ENCODE results near the gene ACOT9. TPM values are rescaled to one million over a fixed set of nuclear protein-coding genes. Genes with fewer than 3 reads are reported as not detected.

Gene ACOT9
- total and polyA plus RNA-seq, 2 experiments from 2014 or later, result 28.5 to 34.3 TPM

DNA sequence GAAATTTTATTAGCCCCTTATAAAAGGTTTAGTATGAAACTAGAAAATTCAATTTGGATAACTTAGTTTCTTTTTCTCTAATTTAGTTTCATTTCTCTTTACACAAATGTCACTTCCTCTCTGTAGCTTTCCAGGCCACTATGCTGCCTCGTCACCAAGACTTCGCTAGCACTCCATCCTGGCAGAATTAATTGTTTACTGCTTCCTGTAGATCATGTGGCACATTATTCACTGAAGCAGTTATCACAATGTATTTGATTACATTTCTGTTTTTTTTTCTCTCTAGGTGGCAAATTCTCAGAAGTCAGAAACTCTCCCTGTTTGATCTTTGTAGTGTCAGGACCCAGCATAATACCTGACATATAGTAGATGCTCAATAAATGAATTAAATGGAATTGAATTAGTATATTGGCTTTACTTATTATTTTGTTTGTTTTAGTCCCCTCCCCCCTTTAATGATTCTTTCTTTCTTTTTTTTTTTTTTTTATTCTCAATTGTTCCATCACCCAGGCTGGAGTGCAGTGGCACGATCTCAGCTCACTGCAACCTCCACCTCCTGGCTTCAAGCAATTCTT is 30.6 kb upstream of the ACOT9 start:
- no peaks in the 10 kb centered on the region for H3K36me3 Mint-ChIP-seq (ENCODE audit: low read depth)
- H4K20me1 ChIP-seq (replicated peaks; ENCODE audit: insufficient read depth), result no peaks in the 10 kb centered on the region
- H3K36me3 ChIP-seq (ENCODE audit: insufficient read depth), result no peaks in the 10 kb centered on the region
- H3K79me2 ChIP-seq (replicated peaks; ENCODE audit: insufficient read depth), result no peaks in the 10 kb centered on the region
- H3K4me2 ChIP-seq, result no peak overlapping the region
- TF ChIP-seq, protein P1, sequence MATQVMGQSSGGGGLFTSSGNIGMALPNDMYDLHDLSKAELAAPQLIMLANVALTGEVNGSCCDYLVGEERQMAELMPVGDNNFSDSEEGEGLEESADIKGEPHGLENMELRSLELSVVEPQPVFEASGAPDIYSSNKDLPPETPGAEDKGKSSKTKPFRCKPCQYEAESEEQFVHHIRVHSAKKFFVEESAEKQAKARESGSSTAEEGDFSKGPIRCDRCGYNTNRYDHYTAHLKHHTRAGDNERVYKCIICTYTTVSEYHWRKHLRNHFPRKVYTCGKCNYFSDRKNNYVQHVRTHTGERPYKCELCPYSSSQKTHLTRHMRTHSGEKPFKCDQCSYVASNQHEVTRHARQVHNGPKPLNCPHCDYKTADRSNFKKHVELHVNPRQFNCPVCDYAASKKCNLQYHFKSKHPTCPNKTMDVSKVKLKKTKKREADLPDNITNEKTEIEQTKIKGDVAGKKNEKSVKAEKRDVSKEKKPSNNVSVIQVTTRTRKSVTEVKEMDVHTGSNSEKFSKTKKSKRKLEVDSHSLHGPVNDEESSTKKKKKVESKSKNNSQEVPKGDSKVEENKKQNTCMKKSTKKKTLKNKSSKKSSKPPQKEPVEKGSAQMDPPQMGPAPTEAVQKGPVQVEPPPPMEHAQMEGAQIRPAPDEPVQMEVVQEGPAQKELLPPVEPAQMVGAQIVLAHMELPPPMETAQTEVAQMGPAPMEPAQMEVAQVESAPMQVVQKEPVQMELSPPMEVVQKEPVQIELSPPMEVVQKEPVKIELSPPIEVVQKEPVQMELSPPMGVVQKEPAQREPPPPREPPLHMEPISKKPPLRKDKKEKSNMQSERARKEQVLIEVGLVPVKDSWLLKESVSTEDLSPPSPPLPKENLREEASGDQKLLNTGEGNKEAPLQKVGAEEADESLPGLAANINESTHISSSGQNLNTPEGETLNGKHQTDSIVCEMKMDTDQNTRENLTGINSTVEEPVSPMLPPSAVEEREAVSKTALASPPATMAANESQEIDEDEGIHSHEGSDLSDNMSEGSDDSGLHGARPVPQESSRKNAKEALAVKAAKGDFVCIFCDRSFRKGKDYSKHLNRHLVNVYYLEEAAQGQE (IDR thresholded peaks at IDR 0.05; ENCODE audit: unreplicated experiment), result no peak
- TF ChIP-seq EZH2 (IDR thresholded peaks at IDR 0.05; ENCODE audit: low read depth, unreplicated experiment), result no peak
- TF ChIP-seq JUNB (IDR thresholded peaks at IDR 0.05; ENCODE audit: unreplicated experiment), result no peak
- TF ChIP-seq, protein P2, sequence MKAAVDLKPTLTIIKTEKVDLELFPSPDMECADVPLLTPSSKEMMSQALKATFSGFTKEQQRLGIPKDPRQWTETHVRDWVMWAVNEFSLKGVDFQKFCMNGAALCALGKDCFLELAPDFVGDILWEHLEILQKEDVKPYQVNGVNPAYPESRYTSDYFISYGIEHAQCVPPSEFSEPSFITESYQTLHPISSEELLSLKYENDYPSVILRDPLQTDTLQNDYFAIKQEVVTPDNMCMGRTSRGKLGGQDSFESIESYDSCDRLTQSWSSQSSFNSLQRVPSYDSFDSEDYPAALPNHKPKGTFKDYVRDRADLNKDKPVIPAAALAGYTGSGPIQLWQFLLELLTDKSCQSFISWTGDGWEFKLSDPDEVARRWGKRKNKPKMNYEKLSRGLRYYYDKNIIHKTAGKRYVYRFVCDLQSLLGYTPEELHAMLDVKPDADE (IDR thresholded peaks at IDR 0.05), result no peak
- TF ChIP-seq, protein P3, sequence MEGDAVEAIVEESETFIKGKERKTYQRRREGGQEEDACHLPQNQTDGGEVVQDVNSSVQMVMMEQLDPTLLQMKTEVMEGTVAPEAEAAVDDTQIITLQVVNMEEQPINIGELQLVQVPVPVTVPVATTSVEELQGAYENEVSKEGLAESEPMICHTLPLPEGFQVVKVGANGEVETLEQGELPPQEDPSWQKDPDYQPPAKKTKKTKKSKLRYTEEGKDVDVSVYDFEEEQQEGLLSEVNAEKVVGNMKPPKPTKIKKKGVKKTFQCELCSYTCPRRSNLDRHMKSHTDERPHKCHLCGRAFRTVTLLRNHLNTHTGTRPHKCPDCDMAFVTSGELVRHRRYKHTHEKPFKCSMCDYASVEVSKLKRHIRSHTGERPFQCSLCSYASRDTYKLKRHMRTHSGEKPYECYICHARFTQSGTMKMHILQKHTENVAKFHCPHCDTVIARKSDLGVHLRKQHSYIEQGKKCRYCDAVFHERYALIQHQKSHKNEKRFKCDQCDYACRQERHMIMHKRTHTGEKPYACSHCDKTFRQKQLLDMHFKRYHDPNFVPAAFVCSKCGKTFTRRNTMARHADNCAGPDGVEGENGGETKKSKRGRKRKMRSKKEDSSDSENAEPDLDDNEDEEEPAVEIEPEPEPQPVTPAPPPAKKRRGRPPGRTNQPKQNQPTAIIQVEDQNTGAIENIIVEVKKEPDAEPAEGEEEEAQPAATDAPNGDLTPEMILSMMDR (conservative IDR thresholded peaks at IDR 0.05; ENCODE audit: low read depth in 2 of 2), result no peak
- TF ChIP-seq NANOG (IDR thresholded peaks at IDR 0.05; ENCODE audit: borderline replicate concordance), result no peak
- TF ChIP-seq, protein P4, sequence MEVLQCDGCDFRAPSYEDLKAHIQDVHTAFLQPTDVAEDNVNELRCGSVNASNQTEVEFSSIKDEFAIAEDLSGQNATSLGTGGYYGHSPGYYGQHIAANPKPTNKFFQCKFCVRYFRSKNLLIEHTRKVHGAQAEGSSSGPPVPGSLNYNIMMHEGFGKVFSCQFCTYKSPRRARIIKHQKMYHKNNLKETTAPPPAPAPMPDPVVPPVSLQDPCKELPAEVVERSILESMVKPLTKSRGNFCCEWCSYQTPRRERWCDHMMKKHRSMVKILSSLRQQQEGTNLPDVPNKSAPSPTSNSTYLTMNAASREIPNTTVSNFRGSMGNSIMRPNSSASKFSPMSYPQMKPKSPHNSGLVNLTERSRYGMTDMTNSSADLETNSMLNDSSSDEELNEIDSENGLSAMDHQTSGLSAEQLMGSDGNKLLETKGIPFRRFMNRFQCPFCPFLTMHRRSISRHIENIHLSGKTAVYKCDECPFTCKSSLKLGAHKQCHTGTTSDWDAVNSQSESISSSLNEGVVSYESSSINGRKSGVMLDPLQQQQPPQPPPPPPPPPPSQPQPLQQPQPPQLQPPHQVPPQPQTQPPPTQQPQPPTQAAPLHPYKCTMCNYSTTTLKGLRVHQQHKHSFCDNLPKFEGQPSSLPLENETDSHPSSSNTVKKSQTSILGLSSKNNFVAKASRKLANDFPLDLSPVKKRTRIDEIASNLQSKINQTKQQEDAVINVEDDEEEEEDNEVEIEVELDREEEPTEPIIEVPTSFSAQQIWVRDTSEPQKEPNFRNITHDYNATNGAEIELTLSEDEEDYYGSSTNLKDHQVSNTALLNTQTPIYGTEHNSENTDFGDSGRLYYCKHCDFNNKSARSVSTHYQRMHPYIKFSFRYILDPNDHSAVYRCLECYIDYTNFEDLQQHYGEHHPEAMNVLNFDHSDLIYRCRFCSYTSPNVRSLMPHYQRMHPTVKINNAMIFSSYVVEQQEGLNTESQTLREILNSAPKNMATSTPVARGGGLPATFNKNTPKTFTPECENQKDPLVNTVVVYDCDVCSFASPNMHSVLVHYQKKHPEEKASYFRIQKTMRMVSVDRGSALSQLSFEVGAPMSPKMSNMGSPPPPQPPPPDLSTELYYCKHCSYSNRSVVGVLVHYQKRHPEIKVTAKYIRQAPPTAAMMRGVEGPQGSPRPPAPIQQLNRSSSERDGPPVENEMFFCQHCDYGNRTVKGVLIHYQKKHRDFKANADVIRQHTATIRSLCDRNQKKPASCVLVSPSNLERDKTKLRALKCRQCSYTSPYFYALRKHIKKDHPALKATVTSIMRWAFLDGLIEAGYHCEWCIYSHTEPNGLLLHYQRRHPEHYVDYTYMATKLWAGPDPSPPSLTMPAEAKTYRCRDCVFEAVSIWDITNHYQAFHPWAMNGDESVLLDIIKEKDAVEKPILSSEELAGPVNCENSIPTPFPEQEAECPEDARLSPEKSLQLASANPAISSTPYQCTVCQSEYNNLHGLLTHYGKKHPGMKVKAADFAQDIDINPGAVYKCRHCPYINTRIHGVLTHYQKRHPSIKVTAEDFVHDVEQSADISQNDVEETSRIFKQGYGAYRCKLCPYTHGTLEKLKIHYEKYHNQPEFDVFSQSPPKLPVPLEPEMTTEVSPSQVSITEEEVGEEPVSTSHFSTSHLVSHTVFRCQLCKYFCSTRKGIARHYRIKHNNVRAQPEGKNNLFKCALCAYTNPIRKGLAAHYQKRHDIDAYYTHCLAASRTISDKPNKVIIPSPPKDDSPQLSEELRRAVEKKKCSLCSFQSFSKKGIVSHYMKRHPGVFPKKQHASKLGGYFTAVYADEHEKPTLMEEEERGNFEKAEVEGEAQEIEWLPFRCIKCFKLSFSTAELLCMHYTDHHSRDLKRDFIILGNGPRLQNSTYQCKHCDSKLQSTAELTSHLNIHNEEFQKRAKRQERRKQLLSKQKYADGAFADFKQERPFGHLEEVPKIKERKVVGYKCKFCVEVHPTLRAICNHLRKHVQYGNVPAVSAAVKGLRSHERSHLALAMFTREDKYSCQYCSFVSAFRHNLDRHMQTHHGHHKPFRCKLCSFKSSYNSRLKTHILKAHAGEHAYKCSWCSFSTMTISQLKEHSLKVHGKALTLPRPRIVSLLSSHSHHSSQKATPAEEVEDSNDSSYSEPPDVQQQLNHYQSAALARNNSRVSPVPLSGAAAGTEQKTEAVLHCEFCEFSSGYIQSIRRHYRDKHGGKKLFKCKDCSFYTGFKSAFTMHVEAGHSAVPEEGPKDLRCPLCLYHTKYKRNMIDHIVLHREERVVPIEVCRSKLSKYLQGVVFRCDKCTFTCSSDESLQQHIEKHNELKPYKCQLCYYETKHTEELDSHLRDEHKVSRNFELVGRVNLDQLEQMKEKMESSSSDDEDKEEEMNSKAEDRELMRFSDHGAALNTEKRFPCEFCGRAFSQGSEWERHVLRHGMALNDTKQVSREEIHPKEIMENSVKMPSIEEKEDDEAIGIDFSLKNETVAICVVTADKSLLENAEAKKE (CRISPR knock-in tag; IDR thresholded peaks at IDR 0.05), result no peak
- no peak for TF ChIP-seq ZNF114 (CRISPR knock-in tag; IDR thresholded peaks at IDR 0.05)
- TF ChIP-seq ZNF331 (CRISPR knock-in tag; IDR thresholded peaks at IDR 0.05; ENCODE audit: low read depth), result no peak
- no peak for TF ChIP-seq EZH2phosphoT487 (IDR thresholded peaks at IDR 0.05; ENCODE audit: unreplicated experiment)
- TF ChIP-seq CREB1 (CRISPR knock-in tag; IDR thresholded peaks at IDR 0.05; ENCODE audit: low read depth), result no peak
- H3K9me3 Mint-ChIP-seq, result no peaks in the 10 kb centered on the region
- H3K27ac ChIP-seq (ENCODE audit: low read depth), result no peak overlapping the region
- H3K4me3 ChIP-seq, result no peak overlapping the region
- H3F3A ChIP-seq (replicated peaks; ENCODE audit: low read depth), result no peaks in the 10 kb centered on the region
- H3K4me1 Mint-ChIP-seq, result no peaks in the 10 kb centered on the region
- no peak overlapping the region for H3K4me3 Mint-ChIP-seq
- H3K27ac Mint-ChIP-seq, result no peak overlapping the region
- no peak for DNase-seq (ENCODE audit: low spot score)
- H3K4me1 ChIP-seq (ENCODE audit: insufficient read depth), result no peaks in the 10 kb centered on the region
- H3K27me3 Mint-ChIP-seq (ENCODE audit: insufficient read depth, low read depth, poor library complexity), result peaks cover 2% of the 10 kb centered on the region
- no peaks in the 10 kb centered on the region for H3K27me3 ChIP-seq (ENCODE audit: insufficient read depth)
- H2AFZ ChIP-seq, result no peak overlapping the region
- no peak for ATAC-seq
- H3K9me2 ChIP-seq (ENCODE audit: insufficient read depth), result no peaks in the 10 kb centered on the region
